Mucosa of stomach (tissue), 1 donor: ENCODE data around the gene STPG1.

Experiments used
- H3K27me3 ChIP-seq: one replicate; pipeline ENCODE4 v1.7.0; 2013; ENCODE audit warnings: mild to moderate bottlenecking, low read length; ENCODE audit not compliant: control insufficient read depth, insufficient read depth
- H3K36me3 ChIP-seq: one replicate; pipeline ENCODE4 v1.7.0; 2013; ENCODE audit warnings: low read length; ENCODE audit not compliant: control insufficient read depth, insufficient read depth
- H3K4me1 ChIP-seq: one replicate; pipeline ENCODE4 v1.7.0; 2013; ENCODE audit warnings: mild to moderate bottlenecking, low read length; ENCODE audit not compliant: control insufficient read depth, insufficient read depth
- H3K4me3 ChIP-seq: one replicate; pipeline ENCODE4 v1.7.0; 2013; ENCODE audit warnings: low read length
- H3K9ac ChIP-seq: one replicate; pipeline ENCODE4 v1.7.0; 2013; ENCODE audit warnings: mild to moderate bottlenecking, low read length, moderate library complexity
- H3K9me3 ChIP-seq: one replicate; pipeline ENCODE4 v1.7.0; 2013; ENCODE audit warnings: mild to moderate bottlenecking, low read length, moderate library complexity; ENCODE audit not compliant: control insufficient read depth
- donor health status: Pancreatic carcinoma.

The STPG1 gene

DNA sequence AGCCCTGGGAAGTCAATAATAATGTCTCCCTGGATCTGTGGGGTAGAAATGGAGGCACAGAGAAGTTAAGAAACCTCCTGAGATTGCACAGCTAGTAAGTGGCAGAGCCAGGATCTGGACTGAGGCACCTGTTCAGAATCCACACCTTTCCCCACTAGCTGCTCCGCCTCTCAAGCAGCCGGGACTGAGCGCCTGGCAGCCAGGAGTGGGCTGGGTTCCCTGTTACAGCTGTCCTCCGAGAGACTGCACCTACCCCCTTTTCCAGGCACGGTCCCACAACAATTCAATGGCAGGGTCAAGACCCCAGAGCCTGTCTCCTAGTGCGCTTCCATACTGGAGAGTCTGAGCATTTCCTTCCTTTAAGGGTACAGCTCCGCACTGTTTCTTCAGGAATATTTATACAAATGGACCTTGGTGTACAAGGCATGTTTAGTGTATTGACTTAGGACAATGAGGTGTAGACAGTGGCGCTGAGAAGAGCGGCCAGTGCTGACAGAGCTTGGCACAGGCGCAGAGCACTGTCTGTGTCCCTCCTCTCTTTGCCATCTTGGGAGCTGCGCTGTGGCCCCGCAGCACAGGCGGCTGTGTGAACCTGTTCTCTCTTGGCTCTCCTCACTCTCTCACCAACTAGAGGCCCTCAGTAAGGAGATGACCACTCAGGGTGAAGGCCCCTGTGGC is 70.0 kb downstream of the STPG1 start:
- no peaks in the 10 kb centered on the region for H3K27me3 ChIP-seq
- no peak overlapping the region for H3K4me3 ChIP-seq
- no peaks in the 10 kb centered on the region for H3K9me3 ChIP-seq
- H3K4me1 ChIP-seq: no peaks in the 10 kb centered on the region
- no peak overlapping the region for H3K9ac ChIP-seq
- H3K36me3 ChIP-seq: no peaks in the 10 kb centered on the region

DNA sequence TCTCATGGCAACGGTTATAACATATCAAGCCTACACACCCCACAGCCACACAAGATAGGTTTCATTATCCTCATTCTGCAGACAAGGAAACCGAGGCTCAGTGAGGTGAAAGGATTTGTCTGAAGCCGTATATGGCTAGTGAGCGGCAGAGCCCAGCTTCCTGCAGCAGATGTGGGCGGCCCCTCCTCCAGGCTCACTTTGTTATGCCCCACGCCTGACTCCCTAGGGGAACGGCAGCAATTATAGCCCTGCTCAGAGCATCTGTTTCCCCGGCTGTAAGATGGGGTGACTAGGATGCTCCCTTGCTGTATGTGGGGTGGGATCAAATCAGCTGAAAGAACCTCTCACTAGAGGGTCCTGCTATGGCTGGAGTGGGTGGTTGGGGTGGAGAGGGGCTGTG is 72.3 kb downstream of the STPG1 start:
- H3K36me3 ChIP-seq: no peaks in the 10 kb centered on the region
- no peaks in the 10 kb centered on the region for H3K4me1 ChIP-seq
- H3K9me3 ChIP-seq: no peaks in the 10 kb centered on the region
- H3K9ac ChIP-seq: no peak overlapping the region
- no peak overlapping the region for H3K4me3 ChIP-seq
- no peaks in the 10 kb centered on the region for H3K27me3 ChIP-seq

DNA sequence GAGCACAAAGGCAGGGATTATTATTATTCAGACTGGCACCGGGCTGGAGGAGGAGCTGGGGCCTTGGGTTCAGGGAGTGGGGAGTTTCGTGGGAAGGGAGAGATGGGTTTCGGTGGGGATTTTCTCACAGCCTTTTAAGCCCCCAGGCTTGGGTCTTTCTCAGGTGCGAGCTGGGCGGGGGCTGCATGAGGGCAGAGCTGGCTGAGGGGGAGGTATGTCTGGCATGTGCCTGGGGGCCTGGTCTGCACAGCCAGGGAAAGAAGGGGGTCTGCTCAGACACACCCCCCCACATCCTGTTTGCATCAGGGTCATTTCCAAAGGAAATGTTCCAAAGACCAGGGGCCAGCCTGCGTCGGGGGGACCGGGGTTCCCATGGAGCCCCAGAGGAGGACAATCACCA is 72.8 kb downstream of the STPG1 start:
- Histone ChIP-seq H3K4me3 (no peak overlapping the region), H3K4me1 (no peaks in the 10 kb centered on the region), H3K9me3 (no peaks in the 10 kb centered on the region), H3K36me3 (no peaks in the 10 kb centered on the region), H3K27me3 (no peaks in the 10 kb centered on the region), H3K9ac (no peak overlapping the region)

DNA sequence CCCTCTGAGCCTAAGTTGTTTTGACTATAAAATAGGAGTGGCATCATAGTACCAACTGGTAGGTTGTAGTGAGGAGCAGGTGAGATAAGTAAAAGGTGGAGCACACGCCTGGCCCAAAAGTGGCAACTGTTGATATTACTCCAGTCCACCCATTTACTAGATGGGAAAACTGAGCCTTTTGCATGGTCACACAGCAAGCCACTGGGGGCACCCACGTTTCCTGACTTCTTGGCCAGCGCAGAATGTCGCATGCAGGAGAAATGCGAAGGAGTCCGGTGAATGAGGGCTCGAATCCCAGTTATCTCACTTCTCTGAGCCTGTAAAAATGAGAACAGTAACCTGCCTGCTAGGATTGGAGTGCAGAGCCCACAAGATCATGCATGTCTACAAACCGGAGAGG is 73.6 kb downstream of the STPG1 start:
- Histone ChIP-seq H3K4me3 (no peak overlapping the region), H3K4me1 (no peaks in the 10 kb centered on the region), H3K36me3 (no peaks in the 10 kb centered on the region)

DNA sequence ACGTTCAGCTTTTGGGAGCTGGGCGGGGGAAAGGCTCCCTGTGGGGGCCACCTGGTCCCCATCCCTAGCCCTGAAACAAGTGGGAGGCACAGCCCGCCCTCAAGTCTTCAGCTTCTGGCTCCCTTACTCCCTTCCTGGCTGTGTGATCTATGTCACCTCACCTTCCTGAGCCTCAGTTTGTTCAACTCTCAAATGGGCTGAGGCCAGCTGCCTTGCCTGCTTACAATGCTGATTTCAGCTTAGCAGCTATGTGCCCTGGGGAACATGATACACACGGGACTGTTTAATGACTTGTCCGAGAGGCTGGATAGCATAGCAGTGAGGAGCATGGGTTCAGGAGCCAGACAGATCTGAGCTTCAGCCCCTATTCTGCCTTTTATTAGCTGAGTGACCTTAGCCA is 75.1 kb downstream of the STPG1 start:
- Histone ChIP-seq H3K36me3 (no peaks in the 10 kb centered on the region), H3K9me3 (no peaks in the 10 kb centered on the region), H3K9ac (no peak overlapping the region), H3K4me1 (no peaks in the 10 kb centered on the region), H3K27me3 (no peaks in the 10 kb centered on the region), H3K4me3 (no peak overlapping the region)

More for the DNA sequence above, 73.6 kb downstream of the STPG1 start:
- no peaks in the 10 kb centered on the region for H3K27me3 ChIP-seq
- H3K9me3 ChIP-seq: no peaks in the 10 kb centered on the region
- H3K9ac ChIP-seq: no peak overlapping the region

DNA sequence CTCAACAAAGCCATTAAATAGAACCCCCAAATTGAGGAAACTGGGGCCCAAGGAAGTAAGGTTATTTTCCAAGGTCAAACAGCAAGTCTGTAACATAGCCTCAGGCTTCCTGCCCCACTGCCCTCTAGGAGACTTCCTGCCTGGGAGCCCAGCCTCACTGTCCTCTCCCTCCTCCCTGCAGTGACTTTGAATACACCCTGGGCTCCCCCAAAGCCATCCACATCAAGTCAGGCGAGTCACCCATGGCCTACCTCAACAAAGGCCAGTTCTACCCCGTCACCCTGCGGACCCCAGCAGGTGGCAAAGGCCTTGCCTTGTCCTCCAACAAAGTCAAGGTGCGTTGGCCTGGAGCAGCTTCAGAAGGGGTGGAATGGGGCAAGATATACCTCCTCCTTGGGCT is 76.1 kb downstream of the STPG1 start:
- Histone ChIP-seq H3K36me3 (no peaks in the 10 kb centered on the region), H3K4me1 (no peaks in the 10 kb centered on the region), H3K9me3 (no peaks in the 10 kb centered on the region), H3K27me3 (no peaks in the 10 kb centered on the region), H3K4me3 (no peak overlapping the region), H3K9ac (no peak overlapping the region)

DNA sequence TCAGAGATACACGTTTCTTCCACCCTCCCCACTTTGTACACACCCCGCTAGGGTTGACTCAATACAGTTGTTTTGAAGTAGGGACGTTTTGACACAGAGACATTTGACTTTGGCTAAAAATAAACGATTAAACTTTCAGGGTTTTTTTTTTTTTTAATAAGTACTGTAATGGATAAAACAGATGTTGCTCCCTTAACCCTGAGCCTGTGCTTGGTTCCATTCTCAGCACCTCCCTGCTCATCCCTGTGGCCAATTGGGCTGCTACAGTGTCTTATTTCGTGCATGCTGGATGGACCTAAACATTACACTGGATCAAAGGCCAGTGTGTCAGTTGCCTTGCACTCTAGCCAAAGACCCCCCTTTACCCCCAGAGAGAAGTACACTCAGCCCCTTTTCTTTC is 77.5 kb downstream of the STPG1 start:
- no peak overlapping the region for H3K4me3 ChIP-seq
- H3K9me3 ChIP-seq: no peaks in the 10 kb centered on the region
- no peaks in the 10 kb centered on the region for H3K4me1 ChIP-seq
- no peak overlapping the region for H3K9ac ChIP-seq
- H3K27me3 ChIP-seq: no peaks in the 10 kb centered on the region
- H3K36me3 ChIP-seq: no peaks in the 10 kb centered on the region

DNA sequence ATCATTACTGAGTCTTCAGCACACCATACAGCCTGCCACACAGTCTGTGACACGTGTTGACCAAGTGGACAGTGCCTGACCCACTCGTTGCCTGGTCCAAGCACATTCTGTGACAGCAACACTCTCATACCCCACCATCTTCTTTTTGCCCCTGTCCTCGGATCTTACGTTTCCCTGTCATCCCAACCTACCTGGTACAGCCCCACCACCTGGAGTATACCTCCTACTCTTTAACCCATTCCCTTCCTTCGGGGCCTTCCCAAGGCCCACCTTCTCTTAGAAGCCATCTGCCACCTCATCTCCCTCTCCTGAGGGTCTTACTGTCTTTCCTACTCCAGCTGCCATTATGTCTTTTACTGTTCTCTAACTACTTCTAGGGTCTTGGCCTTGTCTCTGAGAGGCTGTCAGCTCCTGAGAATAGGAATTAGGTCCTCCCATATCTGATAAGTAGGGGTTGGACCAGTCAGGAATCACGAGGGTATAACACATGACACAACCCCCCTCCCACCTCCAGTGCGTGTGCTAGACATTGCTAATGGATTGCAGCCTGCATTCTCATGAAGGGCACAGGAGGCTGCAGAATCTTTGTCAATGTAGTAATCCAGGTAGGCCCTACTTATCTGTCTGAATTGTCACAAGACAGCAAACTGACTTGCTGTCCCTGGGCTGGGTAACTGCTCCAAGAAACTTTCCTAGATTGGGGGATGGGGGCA is 81.5 kb downstream of the STPG1 start:
- H3K36me3 ChIP-seq: no peaks in the 10 kb centered on the region
- H3K9me3 ChIP-seq: no peaks in the 10 kb centered on the region
- no peak overlapping the region for H3K9ac ChIP-seq
- H3K4me1 ChIP-seq: no peaks in the 10 kb centered on the region
- no peaks in the 10 kb centered on the region for H3K27me3 ChIP-seq
- H3K4me3 ChIP-seq: no peak overlapping the region

DNA sequence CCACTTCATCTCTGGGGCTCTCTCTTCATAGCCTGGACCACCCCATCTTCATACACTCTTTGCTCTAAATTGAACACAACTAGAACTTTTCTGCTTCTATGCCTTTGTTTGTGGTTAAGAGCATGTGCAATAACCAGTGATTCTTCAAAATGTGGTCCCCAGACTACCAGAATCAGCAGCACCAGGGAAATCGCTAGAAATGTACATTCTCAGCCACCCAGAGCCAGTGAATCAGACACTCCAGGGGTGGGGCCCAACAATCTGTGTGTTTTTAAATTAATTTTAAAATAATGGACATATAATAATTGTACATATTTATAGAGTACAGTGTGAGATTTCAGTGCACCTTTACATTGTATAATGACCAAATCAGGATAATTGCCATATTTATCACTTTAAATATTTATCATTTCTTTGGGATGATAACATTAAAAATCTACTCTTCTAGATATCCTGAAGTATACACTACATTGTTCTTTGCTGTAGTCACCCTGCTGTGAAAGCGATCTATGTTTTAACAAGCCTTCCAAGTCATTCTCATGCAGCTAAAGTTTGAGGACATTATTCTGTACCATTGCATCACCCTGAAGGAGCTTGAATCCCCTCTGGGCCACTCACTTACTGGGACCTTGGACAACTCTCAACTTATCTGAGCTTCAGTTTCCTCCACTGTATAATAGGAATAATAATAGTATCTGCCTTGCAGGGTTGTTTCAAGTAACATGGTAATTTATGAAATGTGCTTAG is 83.6 kb downstream of the STPG1 start:
- Histone ChIP-seq H3K4me1 (peaks cover 8% of the 10 kb centered on the region), H3K9ac (no peak overlapping the region), H3K4me3 (no peak overlapping the region), H3K27me3 (no peaks in the 10 kb centered on the region), H3K9me3 (no peaks in the 10 kb centered on the region), H3K36me3 (no peaks in the 10 kb centered on the region)

DNA sequence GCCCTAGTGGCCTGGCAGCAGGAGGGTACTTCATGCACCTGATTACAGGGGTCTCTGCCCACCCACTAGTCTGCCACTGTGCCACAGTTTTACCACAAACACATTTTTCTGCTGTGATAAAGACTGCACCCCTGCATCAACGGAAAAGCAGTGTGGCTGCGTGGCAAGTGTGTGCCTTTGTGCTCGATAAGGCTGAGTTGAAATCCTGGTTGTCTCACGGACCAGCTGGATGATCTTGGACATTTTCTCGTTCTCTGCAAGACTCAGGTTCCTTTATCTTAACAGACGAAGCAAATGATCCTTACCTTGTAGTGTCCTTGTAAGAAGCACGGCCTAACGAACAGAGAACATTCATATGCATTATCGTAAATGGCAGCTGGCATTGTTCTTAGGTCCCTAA is 84.3 kb downstream of the STPG1 start:
- H3K9ac ChIP-seq: no peak overlapping the region
- no peaks in the 10 kb centered on the region for H3K36me3 ChIP-seq
- H3K4me1 ChIP-seq: peaks cover 14% of the 10 kb centered on the region
- no peaks in the 10 kb centered on the region for H3K27me3 ChIP-seq
- no peaks in the 10 kb centered on the region for H3K9me3 ChIP-seq
- H3K4me3 ChIP-seq: no peak overlapping the region

DNA sequence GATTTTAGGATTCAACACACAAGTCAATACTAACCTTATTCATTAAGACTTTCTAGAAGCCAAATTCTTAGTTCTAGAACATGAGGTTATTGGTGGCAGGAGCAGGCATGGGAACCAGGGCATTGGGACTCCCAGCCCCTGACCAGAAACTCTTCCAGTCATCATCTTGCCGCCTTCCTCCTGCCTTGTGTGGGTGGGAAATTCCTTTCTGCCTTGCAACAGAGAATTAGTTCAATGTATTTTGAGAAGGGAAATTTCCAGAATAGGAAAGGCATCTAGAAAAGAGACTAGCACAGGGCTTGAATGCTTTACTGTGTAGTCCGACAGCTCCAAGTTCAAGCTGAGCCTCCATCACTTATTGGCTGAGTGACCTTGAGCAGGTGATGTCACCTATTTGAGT is 85.7 kb downstream of the STPG1 start:
- no peaks in the 10 kb centered on the region for H3K9me3 ChIP-seq
- H3K4me1 ChIP-seq: peaks cover 17% of the 10 kb centered on the region
- no peaks in the 10 kb centered on the region for H3K36me3 ChIP-seq
- no peaks in the 10 kb centered on the region for H3K27me3 ChIP-seq
- no peak overlapping the region for H3K9ac ChIP-seq
- no peak overlapping the region for H3K4me3 ChIP-seq

DNA sequence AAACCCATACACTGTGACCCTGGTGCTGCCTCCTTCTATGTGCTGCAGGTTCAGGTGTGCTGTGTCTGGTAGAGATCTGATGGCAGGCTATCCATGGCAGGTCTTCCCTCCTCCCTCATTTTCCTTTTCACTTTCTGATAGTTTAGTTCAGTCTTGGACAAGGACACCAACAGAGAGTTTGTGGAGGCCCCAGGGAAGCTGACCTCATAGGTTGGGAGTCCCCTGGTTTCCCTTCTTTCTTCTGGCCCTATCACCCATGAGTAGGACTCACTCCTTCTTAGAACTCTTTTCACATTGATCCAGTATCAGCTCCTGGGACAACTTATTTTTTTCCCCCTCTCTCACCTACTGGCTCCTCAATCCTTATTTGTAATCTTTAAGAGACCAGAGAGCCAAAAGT is 86.1 kb downstream of the STPG1 start:
- H3K9ac ChIP-seq: no peak overlapping the region
- H3K36me3 ChIP-seq: no peaks in the 10 kb centered on the region
- peaks cover 21% of the 10 kb centered on the region for H3K4me1 ChIP-seq
- no peaks in the 10 kb centered on the region for H3K27me3 ChIP-seq
- H3K9me3 ChIP-seq: no peaks in the 10 kb centered on the region
- no peak overlapping the region for H3K4me3 ChIP-seq
